HG03378 (cell line): ENCODE data around the gene SHISA8.

Experiments
- ATAC-seq: cut with Tn5 transposase; IDR thresholded peaks from one replicate; pipeline ENCODE4 v1.9.1; 2021; ENCODE audit warnings: mild to moderate bottlenecking, moderate library complexity; ENCODE audit not compliant: unreplicated experiment

The SHISA8 gene

DNA sequence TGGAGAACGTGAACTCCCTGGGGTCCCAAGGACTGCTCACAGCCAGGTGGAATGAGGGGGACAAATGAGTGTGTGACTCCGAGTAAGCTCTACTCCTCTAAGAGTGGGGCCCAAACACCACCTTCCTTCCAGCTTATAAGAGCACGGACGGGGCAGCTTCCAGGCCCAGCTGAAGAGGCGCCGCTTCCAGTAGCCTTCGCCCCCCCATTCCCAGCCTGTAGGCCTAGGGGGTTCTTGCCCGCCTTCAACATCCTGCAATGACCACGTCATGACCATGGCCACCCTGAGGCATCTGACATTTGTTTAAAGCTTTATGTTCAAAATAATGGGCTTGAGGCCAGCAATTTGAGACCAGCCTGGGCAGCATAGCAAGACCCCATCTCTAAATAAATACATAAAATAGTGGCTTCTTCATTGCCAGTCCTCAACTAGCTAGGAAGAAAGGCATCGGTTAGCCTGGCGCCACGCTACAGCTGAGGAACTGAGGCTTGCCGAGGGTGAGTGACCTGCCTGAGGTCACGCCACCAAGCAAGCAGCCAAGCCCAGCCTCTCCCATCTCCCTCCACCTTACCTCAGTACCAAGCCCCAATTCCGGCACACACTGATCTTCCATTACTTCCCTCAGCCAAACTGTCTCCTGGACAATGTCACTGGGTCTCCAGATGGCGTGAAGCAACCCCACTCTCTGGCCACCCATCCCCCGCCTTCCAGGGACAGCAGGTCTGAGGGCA is 19.6 kb upstream of the SHISA8 start:
- ATAC-seq: no peak

DNA sequence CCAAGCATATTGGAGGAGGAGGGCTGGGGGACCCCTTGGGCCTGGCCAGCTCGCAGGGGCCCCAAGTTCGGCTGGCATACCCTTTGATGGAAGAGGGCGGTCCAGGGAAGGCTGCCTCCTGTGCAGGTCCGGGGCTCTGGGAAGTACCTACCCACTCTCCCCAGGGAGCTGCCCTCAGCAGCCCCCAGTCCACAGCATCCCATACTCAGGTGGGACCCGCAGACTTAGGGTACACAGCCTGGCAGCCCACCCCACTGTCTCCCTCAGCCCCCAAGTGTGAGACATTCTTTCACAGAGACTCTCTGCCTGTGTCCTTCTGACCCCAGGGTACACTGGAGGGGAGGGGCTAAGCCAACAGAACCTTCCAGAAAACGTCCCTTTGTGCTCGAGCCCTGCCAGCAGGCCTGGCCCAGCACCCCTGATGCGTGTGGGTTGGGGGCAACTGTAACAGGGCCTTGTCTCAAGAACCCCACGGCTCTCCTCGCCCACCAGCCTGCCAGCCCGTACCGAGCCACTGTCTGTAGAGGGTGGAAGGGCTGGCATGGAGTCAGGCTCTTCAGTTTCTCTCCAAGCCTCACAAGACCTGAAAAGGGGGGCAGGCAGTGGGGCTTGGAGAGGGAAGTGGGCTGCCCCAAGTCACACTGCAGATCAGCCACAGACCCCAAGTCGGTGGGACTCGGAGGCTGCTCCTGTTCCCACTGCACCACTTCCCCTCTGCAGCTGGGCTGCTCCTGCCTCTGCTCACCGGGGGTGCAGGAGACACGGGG is 18.7 kb upstream of the SHISA8 start:
- ATAC-seq: no peak

DNA sequence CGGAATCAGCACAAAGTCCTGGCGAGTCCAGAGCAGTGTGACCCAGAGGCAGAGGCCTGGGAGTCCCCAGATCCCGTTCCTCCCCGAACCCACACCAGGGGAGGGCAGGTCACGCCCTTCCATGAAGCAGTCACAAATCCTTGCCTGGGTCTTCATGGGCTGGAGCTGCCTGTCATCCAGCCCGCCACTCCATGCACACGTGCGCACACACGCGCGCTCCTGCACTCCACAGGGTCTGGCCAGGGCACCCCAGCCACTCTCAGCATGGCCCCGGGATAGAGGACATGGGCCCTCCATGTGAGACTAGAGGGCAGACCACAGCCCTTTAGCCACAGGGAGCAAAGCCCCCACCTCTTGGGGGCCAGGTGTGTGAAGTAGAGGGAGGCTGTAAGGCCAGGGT is 17.5 kb upstream of the SHISA8 start:
- ATAC-seq: no peak

DNA sequence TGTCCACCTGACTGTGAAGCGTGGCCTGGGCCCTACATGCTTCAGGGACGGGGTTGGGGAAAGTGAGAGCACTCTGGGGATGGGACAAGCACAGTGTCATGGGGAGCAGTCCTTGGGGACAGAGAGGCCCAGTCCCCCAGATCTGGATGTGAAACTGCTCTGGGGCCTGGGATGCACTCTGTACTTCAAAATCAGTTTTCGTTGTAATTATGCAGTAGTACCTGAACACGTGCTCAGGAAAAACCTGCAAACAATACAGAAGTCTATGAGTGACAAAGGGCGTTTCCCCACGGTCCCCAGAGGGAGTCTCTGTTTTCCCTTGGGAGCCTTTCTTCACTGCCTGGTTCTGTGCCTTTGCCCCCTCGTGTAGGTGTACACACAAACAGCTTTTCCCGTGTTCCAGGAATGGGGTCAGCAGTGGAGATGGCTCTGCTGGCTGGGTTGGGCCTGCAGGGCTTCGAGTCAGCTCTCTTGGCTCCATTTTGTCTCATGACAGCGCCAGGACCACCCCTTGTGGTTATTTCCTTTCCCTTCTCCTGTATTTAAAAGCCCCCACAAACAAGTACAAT is 16.9 kb upstream of the SHISA8 start:
- no peak for ATAC-seq

DNA sequence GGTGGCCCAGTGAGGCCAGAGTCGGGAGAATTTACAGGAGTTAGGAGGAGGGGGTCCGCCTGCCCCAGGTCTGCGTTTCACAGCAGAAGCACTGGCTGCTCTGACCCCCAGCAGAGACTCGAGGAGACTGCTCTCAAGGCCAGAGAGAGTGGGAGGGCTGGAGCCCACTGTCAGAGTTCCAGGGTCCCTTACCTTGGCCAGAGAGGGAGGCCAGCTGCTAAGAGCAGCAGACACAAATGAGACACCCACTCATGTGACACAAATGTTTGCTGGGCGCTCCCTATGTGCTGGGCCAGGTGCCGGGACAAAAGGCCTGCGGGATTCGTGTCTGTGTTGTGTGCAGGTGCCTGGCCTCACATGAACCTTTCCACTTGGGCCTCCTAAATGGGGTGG is 14.5 kb upstream of the SHISA8 start:
- no peak for ATAC-seq

DNA sequence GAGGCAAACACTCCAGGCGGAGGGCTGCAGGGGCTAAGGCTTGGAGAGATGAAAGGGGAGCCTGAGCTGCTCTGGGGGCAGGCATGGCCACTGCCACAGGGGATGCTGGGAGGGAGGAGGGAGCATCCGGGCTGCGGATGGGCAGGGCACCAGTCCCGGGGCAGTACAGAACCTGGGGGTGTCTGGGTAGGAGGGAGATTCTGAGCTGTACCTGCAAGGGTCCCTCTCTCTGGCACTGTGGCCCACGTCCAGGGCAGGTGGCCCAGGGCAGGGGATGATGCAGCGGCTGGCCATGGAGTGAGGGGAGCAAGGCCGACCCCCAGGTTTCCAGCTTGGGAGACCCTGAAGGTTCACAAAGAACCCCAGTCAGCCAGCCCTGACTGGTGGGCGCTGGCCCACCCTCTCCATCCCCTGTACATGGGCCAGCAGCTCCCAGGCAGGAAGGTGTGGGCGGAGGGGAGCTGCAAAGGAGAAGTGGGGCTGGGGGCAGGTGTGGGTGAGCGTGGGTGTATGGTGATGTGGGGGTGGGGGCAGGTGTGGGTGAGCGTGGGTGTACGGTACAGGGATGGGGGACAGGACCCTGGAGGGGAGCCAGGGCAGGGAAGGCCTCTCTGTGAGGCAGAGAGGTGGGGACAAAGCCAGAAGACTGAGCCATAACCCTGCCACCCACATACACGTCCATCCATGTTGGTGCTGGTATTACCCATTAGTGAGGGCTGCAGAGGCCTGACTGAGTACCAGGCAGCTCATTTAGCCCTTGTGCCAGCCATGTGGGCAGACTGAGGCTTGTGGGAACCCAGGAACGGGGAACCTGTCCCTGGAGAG is 13.9 kb upstream of the SHISA8 start:
- ATAC-seq: no peak

DNA sequence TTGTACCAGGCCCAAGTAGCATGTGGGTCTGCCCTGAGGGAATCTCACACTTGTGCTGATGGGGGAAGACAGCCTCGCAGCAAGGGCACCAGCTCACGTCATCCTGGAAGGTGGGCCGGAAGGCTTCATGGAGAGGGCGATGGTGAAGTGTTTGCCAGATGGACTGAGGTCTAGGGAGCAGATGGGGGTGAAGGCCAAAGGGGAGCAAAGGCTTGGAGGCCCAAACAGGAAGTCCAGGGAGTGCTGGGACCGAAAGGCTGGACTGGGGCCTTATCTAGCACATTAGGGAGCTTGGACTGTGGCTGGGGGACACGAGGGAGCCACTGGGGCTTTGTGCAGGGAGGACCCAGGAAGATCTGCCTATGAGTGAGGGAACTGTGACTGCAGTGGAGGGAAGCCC is 12.9 kb upstream of the SHISA8 start:
- ATAC-seq: no peak

DNA sequence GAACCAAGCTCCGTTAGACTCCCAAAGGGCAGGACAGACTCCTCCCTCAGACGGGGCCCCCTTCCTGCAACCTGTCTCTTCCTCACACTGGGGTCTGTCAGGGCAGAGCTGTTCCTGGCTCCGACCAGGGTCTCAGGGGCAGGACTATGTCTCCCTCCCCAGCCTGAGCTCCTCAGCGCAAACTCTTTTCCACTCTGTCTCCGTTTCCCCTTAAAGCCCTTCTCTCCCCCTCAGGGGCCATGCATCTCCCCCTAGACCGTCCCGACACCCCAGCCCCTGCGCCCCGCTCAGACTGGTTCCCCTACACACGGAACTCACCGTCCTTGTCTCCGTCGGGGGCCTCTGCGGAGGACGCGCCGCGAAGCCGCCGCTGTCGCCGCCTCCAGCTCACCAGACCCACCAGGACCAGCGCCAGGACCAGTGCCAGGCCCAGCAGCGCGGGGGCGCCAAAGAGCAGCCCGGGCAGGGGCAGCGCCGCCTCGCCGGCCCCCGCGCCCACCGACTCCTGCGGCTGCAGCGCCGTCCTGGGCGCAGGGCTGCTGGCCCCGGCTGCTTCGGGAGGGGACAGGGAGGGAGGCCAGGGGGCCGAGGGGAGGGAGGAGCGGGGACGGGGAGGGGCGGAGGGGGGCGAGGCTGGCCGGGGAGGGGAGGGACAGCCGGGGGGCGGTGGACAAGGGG is 11.0 kb upstream of the SHISA8 start:
- no peak for ATAC-seq

DNA sequence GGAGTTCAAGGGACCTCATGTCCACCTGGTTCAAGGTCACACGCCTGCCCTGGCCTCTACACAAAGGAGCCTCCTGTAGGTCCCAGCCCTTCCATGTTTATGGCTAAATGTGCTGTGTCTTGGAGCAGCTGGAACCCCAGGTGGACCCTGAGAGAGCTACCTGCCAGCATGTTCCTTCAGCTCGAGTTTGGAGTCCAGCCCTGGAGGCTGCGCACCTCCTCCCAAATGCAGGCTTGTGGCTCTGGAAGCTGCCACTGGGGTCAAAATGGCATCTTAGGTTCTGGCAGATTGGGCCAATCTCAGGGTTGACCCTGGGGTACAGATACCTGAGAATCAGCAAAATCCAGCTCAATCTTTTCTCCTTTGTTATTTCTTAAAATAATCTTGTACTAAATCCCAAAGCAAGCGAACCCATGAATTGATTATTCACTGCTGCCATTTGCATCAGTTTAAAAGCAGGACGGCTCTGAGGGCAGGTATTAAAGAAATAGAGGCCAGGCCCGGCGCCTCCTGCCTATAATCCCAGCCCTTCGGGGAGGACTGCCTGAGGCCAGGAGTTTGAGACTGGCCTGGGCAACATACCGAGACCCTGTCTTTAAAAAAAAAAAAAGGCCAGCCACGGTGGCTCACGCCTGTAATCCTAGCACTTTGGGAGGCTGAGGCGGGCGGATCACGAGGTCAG is 8.9 kb upstream of the SHISA8 start:
- ATAC-seq: no peak

DNA sequence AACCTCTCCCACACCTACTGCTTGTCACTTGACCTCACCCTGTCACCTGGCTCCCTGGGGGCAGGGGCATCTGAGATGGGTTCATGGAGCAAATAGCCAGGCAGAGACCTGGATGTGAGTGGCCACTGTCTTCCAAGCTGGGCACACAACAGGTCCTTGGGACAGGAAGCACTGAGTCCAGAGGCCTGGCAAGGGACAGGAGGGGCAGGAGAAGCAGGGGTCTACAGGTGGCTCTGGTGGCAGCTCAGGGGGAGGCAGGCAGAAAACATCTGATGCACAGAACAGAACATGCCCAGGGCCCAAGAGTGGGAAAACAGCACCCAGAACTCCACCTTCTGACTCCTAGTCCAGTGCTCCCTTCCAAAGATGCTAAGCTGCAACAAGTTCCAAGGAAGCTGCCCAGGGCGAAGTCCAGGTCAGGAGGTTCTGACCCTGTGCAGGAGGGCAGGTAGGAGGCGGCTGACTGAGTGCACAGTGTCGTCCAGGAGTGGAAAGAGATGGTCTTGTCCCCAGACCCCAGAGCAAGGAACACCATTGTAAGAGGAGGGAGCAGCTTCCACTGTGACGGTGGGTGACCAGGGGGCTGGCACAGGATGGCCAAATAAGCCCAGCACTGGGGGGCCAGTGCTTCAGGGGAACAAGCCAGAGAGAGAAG is 8.2 kb upstream of the SHISA8 start:
- no peak for ATAC-seq

DNA sequence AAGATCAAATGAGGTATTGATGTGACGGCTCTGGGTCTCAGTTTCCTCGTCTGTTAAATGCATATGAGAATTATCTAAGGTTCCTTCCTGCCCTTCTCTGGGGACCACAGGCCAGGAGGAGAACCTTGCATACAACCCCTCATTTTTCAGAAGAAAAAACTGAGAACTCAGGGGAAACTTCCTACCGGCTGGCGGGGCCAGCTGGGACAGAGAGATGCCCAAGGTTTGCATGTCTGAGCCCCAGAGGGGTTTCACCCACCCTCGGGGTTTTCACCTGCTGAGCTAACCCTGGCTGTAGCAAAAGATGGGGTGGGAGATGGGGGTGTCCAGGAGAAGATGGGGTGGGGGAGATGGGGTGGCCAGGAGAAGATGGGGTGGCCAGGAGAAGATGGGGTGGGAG is 7.5 kb upstream of the SHISA8 start:
- ATAC-seq: no peak

DNA sequence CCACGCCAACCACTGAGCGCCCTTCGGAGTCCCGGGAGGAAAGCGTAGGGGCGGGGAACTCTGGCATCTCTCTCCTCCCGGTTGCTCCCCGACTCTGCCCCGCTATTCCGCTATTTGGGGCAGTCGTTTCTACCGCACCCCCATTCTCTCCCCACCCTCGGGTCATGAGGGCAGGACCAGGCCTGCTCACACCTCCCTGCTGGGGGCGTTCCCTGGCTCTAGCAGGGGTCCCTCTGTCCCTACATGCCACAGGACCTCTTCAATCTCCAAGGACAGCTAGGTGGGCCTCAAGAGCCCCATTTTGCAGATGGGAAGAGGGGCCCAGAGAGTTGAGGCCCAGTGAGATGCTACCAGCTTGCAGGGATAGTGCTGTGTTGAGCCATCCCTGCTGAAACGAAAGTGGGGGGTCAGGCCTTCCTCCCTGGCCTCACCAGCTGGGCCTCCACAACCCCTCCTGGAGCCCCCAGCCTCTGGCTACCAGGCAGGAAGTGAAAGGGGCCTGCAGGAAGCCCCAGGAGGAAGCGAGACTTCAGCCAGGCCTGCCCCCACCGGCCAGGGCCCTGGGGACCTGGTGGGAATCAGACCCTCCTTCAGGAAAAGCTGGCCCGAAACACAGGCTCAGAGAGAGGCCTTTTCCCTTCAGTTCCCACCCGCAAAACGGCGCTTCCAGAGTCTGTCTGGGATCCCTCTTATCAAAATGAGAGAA is 5.5 kb upstream of the SHISA8 start:
- ATAC-seq: no peak

DNA sequence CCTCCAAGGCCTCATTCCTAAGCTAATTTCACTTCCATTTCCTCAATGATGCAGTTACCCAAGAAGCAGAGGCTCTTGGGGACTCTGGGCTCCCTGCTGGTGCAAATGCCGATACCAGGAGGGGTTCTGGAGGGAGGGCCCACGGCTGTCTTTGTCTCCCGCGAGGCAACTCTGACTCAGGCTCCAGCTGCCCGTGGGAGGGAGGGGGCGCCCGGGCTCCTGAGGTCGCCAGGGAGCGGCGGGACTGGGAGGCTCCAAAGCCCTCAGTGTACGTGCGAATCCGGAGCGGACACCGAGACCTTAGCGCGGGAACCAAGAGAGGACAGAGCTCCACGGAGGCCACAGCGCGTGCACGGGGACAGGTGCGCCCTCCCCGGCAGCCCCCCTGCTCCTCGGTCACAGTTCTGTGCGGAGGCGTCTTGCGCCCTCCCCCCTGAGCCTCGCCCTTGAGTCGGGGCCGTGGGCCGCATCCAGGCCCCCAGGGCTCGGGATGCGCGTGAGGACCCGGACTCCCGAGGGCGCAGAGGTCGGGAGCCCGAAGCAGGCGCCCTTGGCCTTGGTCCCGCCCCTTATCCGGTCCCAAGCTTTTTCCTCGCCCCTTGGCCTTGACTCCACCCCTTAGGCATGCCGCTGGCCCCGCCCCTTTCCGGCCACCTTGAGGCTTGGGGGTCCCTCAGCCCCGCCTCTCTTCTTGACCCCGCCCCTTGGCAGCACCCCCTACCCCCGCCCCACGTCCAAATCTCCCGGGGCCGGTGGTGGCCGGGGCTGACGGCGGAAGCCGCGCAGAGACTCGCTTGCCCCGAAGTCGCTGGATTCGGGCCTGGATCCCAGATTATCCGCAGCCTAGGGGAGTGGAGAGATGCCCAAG is 4.7 kb upstream of the SHISA8 start:
- ATAC-seq: no peak

DNA sequence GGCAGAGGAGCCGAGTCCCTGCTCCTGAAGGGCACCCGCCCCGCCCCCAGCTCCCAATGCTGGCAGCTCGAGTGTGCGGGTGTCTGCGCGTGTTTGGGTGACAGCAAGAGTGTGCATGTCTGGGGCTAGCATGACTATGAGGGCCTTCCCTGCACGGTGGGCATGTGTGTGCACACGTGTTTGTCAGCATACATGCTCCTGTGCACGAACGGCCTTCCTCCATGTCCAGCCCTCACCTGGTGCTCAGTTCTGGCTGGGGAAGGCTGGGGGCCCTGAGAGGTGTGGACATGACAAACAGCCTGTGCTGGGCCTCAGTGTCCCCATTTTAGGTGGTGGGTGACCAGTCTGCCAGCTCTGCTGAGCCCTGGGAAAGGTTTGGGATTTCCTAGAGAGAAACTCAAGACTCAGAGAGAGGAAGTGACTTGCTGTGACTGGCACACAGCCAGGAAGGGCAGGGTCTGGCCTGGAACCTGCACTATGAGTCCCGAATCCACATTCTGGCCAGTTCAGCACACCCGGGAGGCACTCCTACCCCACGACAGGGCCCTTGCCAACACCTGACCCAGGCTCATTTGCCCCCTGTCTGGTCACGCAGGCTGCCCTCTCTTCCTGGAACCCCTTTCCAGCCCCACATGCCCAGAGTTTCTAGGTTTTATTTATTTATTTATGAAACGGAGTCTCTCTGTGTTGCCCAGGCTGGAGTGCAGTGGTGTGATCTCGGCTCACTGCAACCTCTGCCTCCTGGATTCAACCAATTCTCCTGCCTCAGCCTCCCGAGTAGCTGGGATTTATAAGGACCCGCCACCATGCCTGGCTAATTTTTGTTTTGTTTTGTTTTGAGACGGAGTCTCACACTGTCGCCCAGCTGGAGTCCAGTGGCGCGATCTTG is 3.3 kb upstream of the SHISA8 start:
- ATAC-seq: no peak

DNA sequence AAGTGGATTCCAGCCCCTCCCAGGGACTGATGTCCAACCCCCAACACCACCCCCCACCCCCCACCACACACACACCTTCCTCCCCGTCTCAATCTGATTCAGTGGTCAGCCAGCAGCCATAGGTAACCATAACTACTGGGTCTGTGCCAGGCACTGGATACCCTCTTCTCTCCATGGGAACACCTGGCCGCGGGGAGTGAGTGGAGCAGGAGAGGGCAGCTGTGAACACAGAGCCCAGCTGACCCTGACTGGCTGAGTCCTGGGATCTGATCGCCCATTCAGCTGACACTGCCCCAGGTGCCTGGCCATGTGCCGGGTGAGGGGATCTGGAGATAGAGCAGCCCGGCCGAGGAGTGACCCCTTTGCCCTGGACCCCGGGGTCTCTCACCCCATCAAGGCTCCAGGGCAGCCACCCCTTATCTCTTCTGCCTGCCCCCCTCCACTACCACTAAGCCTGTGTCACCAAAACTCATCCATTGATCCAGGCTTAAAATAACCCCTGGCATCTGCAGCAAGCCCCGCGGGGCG is 2.6 kb upstream of the SHISA8 start:
- no peak for ATAC-seq

DNA sequence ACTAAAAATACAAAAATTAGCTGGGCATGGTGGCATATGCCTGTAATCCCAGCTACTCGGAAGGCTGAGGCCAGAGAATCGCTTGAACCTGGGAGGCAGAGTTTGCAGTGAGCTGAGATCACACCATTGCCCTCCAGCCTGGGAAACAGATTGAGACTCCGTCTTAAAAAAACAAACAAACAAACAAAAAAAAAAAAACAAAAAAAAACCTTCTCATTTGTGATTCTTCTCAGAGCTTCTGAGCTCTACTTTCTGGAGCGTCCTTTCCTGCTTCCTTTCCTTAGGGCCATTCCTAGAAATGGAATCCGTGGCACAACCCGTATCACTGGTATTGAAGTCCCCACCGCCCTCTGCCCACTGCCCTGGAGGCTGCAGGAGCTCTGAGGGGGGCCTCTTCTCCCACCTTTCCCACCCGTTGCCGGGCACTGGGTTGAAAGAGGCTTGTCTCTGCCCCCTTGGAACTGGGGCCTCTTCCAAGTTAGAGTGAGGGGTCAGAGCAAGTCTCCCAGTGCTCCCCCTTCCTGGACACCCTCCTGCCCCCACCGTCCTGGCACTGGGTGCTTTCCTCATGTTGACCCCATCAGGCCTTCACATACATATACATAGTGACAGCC is 2.0 kb upstream of the SHISA8 start:
- no peak for ATAC-seq
